ENCODE results near the gene PPP1R9B.

DNA sequence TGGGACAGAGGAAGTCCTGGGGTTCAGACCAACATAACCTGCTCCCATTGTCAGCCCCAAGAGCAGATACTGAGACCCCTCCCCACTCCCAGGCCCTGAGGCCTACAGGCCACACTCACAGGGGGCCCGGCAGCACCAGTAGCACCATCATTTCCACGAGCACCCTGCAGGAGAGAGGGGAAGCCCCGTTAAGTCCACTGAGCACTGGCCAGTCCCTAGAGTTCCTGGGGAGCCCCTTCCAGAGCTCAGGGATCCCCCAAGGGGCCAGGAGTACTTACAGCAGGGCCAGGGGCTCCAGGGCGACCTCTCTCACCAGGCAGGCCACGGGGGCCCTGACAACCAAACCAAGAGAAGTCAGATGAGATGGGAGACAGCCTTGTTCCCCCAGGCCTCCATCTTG lies 45.6 kb upstream of the PPP1R9B start:
- TF ChIP-seq CTCF (IDR thresholded peaks at IDR 0.05; ENCODE audit: borderline replicate concordance, extremely low read depth, low read length, poor library complexity, severe bottlenecking) = no peak
- no peak for TF ChIP-seq EZH2 (IDR thresholded peaks at IDR 0.05; ENCODE audit: borderline replicate concordance, low read depth, low read length, severe bottlenecking)
